HG03571 (cell line): ENCODE data around the gene ARHGEF11.

Experiments
- ATAC-seq: cut with Tn5 transposase; IDR thresholded peaks from one replicate; pipeline ENCODE4 v1.9.1; 2021; ENCODE audit not compliant: unreplicated experiment

Gene ARHGEF11

DNA sequence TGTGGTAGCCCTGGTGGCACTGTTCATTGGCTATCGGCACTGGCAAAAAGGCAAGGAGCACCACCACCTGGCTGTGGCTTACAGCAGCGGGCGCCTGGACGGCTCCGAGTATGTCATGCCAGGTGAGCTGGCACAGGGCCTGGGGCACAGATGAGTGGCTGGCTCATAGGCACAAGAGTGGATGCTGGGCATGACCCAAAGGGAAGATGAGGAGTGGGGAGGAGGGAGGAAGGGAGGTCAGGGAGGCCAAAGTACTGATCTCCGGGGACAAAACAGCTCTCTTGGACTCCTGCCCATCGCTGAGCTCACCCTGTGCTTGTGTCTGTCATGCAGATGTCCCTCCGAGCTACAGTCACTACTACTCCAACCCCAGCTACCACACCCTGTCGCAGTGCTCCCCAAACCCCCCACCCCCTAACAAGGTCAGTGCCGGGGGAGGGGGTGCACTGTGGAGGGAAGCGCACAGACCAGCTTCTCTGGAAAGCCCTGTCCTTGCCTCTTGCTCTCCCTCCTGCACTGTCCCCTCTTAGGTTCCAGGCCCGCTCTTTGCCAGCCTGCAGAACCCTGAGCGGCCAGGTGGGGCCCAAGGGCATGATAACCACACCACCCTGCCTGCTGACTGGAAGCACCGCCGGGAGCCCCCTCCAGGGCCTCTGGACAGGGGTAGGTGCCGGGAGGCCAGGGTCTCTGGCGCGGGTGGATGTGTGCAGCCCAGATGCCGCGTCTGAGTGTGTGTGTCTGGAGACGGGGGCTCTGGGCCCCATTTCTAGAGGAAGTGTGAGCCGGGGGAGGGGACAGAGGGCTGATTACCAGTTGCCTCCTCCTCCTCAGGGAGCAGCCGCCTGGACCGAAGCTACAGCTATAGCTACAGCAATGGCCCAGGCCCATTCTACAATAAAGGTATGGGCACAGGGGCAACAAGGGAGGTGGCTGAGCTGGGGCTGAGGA, 132.4 kb downstream of the ARHGEF11 start:
- no peak for ATAC-seq

DNA sequence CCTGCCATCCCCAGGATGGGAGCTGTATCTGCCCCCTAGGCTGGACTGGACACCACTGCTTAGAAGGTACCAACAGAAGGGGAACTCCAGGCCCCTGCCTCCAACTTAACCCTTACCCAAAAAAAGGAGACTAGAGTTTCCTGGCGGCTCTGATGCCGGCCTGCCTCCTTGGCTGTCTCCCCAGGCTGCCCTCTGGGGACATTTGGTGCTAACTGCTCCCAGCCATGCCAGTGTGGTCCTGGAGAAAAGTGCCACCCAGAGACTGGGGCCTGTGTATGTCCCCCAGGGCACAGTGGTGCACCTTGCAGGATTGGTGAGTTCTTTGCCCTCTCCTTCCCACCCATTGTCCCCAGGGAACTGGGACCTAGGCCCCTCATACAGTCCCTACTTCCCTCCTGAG, 133.2 kb downstream of the ARHGEF11 start:
- no peak for ATAC-seq

DNA sequence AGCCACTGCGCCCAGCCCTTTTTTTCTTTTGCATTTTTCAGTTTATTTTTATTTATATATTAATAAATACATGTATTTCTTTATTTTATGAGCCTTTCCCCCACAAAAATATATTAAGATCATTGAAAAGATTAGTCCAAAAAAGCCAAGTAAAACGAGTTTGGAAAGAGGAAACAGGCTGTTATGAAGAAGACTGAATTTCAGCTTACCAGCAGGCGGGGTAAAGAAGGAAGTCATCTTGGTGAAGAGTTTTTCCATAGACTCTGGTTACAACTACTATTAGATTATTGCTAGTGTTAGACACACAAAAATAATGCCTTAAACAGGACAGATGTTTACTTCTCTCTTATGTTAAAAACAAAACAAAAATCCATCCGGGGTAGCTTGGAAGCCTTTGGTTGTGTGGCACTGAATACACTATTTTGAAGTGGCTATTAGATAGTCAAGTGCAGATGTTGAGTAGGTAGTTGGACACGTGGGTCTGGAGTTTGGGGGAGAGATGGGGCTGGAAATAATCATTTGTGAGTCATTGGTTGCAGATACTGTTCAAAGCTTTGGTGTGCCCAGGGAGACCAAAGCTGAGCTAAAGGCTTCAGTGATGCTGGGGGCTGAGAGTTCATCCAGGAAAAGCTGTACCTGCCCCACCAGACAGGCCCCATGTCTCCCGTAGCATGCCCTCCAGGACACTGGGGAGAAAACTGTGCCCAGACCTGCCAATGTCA, 133.8 kb downstream of the ARHGEF11 start:
- ATAC-seq, result no peak

DNA sequence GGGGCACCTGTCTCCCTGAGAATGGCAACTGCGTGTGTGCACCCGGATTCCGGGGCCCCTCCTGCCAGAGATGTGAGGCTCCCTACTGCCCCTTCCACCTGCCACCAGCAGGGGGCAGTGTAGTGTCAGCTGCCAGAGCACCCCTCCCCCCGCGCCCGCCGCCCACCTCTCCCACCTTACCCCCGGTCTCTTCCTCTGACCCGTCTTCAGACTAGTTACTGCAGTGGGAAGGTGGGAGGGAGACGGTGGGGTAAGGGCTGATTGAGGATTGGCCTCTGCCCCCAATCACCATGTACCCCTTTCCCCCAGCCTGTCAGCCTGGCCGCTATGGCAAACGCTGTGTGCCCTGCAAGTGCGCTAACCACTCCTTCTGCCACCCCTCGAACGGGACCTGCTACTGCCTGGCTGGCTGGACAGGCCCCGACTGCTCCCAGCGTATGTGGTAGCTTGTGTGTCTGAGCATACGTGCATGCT, 135.2 kb downstream of the ARHGEF11 start:
- ATAC-seq, result no peak

DNA sequence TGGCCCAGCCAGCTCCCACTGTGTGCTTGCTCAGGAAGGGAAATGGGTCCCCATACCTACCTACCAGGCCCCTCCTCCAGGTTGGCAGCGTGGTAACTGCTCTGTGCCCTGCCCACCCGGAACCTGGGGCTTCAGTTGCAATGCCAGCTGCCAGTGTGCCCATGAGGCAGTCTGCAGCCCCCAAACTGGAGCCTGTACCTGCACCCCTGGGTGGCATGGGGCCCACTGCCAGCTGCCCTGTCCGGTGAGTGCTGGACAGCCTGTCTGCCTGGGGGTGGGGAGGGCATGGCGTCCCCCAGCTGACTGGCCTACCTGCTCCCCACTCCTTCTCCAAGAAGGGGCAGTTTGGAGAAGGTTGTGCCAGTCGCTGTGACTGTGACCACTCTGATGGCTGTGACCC, 135.9 kb downstream of the ARHGEF11 start:
- ATAC-seq, result no peak

DNA sequence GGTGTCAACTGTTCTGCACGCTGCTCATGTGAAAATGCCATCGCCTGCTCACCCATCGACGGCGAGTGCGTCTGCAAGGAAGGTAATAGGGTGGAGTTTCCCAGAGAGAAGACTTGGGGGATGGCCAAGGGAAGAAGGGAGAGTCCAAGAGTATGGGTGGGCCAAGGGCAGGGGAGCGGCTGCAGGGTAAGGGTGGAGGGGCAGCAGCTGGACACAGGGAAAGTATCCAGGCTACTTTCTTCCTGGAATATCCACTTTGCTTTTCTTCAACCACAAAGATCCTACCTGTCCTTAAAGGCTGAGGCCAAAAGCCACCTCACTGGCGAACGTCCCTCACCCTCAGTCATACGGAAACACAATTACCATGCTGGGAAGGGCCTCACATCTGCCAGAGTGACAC, 136.6 kb downstream of the ARHGEF11 start:
- ATAC-seq, result no peak

DNA sequence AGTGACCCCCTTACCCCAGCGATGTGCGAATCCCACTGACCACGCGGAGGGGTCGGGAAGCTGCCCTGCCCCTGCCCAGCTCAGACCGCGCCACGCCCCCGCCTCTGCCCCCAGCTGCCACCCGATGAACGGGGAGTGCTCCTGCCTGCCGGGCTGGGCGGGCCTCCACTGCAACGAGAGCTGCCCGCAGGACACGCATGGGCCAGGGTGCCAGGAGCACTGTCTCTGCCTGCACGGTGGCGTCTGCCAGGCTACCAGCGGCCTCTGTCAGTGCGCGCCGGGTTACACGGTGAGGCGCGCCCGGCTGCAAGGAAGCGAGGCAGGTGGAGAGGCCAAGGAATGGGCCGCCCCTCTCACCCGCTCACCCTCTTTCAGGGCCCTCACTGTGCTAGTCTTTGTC, 137.0 kb downstream of the ARHGEF11 start:
- ATAC-seq, result no peak

DNA sequence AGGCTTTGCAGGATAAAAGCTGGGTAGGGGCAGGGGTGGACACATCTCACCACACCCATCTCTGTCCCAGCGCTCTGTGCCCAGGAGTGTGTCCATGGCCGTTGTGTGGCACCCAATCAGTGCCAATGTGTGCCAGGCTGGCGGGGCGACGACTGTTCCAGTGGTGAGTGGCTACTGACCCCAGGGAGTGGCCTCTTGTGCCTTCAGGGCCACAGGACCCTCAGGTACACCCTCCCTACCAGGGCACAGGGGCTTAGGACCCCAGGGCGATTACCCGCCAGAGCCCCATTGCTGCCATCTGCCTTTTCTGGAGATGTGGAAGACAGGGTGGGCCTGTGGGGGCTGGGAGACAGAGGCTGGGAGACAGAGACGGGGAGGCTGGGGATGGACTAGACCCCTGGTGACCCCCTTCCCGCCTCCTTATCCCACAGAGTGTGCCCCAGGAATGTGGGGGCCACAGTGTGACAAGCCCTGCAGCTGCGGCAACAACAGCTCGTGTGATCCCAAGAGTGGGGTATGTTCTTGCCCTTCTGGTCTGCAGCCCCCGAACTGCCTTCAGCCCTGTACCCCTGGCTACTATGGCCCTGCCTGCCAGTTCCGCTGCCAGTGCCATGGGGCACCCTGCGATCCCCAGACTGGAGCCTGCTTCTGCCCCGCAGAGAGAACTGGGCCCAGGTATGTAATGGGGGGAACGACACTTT, 139.2 kb downstream of the ARHGEF11 start:
- ATAC-seq, result no peak

DNA sequence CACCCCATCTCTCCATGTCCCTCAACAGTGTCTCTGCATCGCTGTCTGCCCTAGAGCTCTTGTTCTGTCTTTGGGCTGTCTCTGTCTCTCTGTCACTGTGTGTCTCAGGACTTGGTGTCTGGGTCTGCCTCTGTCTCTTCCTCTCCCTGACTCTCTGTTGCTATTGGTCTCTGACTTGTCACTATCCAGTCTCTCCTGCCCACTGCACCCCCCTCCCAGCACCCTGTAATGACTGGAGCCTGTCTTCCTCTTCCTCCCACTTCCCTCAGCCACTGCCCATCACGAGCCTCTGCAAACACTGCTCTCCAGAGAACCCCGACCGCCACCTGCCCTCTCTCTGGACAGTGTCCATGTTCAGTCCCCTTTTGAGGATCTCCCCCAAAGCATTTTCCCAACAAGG, 139.9 kb downstream of the ARHGEF11 start:
- no peak for ATAC-seq

DNA sequence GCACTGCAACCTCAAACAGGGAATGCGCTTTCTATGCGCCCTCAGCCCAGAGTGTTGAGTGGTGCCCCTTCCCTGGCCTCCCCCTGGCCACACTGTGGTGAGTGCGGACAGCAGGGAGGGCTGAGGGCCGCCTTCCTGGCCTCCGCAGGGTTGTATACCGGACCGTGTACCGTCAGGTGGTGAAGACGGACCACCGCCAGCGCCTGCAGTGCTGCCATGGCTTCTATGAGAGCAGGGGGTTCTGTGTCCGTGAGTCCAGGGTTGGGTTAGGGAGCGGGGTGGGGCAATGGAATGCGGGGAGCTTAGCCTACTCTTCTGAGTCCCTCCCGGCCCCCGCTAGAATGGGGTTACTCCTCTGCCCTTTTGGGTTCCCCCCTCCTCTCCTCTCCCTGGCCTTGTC, 140.4 kb downstream of the ARHGEF11 start:
- no peak for ATAC-seq

DNA sequence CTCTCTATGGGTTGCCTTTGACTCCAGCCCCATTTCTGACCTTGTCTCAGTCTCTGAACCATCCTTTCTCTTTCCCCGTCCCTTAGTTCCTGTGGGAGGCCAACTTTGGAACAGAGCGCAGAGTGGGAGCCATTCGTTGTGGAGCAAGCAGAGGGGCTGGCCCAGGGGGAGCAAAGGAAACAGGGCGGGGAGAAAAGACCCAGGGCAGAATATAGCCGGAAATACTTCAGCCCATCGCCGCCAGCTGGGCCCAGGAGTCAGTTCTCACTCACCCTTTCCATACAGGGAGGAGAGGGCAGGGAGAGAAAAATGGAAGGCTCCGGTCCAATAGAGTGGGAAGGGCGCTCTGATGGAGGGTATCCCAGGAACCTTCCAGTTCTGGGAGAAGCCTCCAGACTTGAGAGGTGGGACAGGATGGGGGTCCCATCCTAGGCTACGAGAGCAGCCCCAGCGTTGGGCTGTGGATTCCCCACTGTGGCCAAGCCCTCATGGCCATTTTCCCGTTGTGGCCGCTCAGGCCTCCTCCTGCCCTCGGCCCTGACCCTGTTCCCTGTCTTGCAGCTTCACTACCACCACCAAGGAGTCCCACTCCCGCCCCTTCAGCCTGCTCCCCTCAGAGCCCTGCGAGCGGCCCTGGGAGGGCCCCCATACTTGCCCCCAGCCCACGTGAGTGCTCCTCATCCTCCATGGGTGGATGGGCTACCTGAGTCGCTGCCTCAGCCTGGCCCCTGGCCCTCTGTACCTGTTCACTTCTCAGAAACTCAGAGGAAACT, 141.2 kb downstream of the ARHGEF11 start:
- no peak for ATAC-seq

DNA sequence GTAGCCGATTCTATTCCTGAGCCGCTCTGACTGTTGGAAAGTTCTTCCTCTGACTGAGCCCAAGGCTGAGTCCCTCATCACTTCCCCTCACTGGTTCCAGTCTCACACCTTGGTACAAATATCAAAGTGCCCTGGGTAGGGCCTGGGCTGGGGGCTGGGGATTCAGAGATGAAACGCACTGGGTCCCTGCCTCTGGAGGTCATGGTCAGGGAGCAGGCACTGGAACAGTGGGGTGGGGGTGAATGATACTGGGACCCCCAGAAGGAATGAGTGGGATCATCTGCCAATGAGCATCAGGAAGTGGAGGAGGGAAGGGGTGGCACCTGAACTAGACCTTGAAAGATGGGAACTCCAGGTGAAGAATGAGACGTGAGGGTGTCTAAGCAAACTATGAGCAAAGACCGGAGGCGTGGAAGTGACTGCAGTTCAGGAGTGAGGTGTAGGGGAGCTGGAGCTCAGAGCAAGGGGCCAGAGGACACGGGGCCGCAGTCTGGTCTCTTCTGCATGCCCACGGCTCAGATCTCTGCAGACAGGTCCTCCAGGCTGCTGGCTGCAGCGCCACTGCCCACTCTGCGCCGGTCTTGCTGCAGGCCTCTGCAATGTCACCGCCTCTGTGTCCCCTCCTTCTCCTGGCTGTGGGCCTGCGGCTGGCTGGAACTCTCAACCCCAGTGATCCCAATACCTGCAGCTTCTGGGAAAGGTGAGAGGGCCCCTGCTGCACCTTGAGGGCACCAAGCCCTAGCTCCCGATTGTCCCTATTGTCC, 142.0 kb downstream of the ARHGEF11 start:
- no peak for ATAC-seq

DNA sequence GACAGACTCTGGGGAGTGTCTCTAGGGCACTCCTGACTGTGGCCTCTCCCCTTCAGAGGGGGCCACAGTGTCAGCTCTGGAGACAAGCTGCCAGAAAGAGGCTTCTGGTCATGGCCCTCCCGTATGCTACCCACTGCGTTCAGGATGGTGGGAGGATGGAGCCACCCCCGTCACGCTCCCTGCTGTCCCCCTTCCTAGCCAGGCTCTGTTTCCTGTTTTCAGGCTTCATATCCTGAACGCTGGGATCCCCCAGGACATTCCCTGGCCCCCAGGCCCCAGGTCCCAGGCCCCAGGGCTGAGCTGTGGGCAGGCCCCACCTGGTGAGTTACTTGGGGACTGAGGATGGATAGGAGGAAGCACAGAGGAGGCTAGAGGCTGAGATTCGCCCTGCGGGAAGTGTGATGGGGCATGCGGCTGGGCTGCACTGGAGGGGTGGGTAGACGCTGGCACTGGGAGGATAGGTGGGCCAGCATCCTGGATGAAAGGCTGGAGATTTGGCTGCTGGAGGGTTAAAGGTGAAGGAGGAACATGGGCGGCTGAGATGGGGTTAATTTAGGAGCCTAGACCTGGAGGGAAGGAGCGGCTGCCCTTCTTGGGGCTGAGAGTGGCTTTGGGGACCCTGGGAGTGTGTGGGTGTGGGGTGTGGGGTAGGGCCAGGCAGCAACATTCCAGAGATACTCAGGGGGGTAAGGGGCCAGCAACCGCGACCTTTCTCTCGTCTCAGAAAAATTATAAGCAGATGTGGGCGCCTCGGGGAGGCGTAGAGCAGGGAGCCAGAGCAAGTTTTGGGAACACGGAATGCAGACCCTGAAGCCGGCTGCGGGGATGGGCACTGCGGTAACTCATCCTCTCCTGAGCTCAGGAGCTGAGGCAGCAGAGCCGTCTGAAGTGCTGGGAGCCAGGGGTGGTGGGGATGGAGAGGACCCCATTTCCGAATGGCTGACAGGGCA, 143.3 kb downstream of the ARHGEF11 start:
- ATAC-seq, result no peak

DNA sequence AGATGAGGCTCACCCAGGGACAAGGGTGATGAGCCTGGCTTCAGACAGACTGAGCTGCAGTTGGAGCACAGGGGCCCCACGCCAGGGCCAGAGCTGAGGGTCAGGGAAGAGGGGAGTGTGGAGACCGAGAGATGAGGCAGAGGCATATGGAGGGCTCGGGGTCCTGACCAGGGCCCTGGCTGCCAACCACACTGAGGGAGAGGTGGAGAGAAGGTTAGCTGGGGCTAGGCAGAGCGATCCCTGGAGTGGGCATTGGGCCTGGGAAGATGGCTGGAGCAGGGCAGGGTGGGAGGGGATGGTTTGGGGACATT, 144.0 kb downstream of the ARHGEF11 start:
- ATAC-seq, result no peak

DNA sequence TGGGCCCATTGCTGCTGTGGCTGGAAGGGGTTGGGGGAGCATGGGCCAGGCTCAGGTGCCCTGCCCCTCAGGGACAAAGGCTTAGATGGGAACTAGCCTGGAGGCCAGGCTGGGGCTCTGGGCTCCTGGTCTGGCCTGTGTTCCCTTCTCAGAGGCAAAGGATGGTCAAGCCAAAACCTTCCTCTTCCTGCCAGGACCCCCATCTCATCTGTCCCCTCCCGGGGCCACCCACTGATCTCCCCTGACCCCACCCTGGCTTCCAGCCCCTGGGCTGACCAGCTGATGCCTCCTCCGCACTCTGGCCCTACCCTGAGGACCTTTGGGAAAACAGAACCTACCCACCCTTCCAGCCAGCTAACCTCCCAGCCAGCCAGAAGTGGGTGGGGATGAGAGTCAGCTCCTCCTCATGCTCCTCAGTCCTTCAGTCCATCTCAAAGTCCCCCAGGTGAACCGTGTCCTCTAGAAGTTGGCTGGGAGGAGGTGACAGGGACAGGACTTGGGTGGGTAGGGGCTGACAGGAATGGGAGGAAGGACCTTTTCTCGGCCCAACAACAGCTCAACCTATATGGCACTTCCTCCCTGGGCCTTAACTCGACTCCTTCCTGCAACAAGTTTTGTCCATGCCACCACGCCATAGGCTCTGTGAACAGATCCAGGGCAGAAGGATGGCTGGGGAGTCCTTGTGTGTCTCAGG, 144.5 kb downstream of the ARHGEF11 start:
- ATAC-seq, result no peak

DNA sequence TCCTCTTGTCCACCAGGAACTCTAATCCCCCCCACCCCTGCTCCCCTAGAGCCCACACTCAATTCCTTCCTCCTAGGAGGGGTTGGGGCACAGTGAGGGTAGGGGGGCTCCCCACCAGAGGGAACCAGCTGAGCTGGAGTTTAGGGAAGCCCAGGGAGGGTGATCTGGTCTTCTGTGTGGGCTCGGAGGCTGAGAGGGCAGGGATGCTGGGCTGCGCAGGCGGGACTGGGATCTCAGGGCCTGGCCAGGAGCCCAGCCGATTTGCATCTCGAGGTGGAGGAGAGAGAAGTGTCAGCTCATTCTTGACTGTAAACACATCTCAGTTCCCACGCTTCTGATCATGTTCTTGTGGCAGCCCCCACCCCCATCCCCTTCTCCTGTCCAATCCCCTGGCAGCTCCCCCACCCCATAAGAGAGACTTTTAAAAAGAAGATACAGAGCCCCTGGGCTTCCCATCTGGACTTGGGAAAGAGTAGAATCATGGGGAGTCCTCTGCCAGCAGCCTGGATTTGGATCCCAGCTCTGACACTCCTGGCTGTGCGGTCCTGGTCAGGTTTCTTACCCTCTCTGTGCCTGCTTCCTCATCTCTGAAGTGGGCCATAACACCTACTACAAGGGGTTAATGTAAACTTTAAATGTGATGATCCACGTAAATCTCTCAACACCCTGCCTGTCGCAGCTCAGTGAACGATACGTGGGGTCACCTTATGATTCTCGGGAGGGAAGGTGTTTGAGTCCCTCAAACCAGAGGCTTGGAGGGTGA, 145.4 kb downstream of the ARHGEF11 start:
- no peak for ATAC-seq

DNA sequence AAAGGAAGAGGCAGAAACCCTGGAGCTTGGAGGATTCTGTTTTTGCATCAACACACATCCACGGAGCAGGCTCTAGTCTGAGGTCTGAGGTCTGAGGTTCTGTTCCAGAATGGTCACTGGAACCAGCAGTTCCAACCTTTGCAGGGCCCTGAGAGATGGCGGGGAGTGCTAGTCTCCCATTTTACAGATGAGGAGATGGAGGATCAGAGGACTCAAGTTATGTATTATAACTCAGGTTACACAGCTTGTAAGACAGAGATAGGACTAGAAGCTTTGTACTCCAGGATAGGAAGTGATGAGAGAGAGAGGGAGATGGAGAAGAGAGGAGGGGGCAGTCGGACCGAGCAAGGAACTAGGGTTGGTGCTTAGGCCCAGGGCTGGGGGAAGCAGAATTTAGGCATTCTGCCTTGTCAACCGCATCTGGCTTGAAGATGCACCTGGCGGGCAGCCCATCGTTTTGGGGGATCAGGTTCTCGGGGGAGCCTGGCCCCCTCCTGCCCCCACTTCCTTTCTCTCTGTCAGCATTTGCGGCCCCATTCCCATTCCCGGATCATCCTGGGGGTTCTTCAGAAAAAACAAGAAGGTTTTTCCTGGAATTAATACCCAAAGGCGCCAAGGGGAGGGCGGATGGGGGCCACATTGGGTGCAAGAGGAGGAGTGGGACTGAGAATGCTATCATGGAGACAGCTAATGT, 146.4 kb downstream of the ARHGEF11 start:
- no peak for ATAC-seq
